H1 (cell line): ENCODE data around the gene DIDO1. TPM values are rescaled to one million over a fixed set of nuclear protein-coding genes. Genes with fewer than 3 reads are reported as not detected.

Source experiments
- CTCF ChIA-PET: fragments of 300-600 bp; sonication (Branson Sonifier 250); formaldehyde crosslinking; loops from one replicate; lab custom pipeline; 2021; ENCODE audit not compliant: partially characterized antibody; lab: Charles Lee
- POLR2A ChIA-PET: fragments of 300-600 bp; sonication (Branson Sonifier 250); formaldehyde crosslinking; loops from one replicate; lab custom pipeline; 2021; ENCODE audit warnings: inconsistent platforms; ENCODE audit not compliant: partially characterized antibody; lab: Charles Lee
- DNase-seq, 2 experiments: peaks; one replicate each; pipeline versions ENCODE4 v3.0.0 to v3.0.0-alpha.2; 2010 to 2022; ENCODE audit warnings: low spot score in 2 of 2, low read depth in 1 of 2, mixed read lengths in 1 of 2
- FAIRE-seq: peaks from 2 replicates; lab custom pipeline; 2011; peaks lifted over from hg19 to GRCh38; lab: Jason Lieb, UNC
- H2AFZ ChIP-seq: 2 replicates; pipeline ENCODE4 v1.8.1; 2012; ENCODE audit warnings: low read length, inconsistent platforms
- H2AK5ac ChIP-seq: 2 replicates; pipeline ENCODE4 v1.6.1; 2013; ENCODE audit warnings: low read depth, low read length
- H2BK120ac ChIP-seq: replicated peaks from 2 replicates; pipeline ENCODE3; 2013; ENCODE audit warnings: low read depth, low read length, inconsistent platforms
- H2BK12ac ChIP-seq: 2 replicates; pipeline ENCODE4 v1.6.1; 2013; ENCODE audit warnings: low read depth, low read length
- H2BK15ac ChIP-seq: 2 replicates; pipeline ENCODE4 v1.6.1; 2013; ENCODE audit warnings: low read length
- H2BK20ac ChIP-seq: 2 replicates; pipeline ENCODE4 v1.6.1; 2013; ENCODE audit warnings: low read length
- H2BK5ac ChIP-seq: 2 replicates; pipeline ENCODE4 v1.6.1; 2013; ENCODE audit warnings: low read depth, low read length
- H3K14ac ChIP-seq: 2 replicates; pipeline ENCODE4 v1.6.1; 2013; ENCODE audit warnings: inconsistent platforms; ENCODE audit not compliant: insufficient read length
- H3K18ac ChIP-seq: 2 replicates; pipeline ENCODE4 v1.6.1; 2013; ENCODE audit warnings: low read length; ENCODE audit errors: extremely low read depth
- H3K23ac ChIP-seq: 2 replicates; pipeline ENCODE4 v1.6.1; 2013; ENCODE audit warnings: inconsistent platforms; ENCODE audit not compliant: insufficient read length
- H3K23me2 ChIP-seq: 2 replicates; pipeline ENCODE4 v1.6.1; 2013; ENCODE audit warnings: low read depth, low read length
- H3K27ac ChIP-seq: 2 replicates; pipeline ENCODE4 v1.6.1; 2011; ENCODE audit warnings: low read depth, low read length, inconsistent platforms
- H3K27me3 ChIP-seq, 4 experiments: replicated peaks in 1 of 4; 1 replicate in 1 of 4; 2 replicates in 3 of 4; pipeline versions ENCODE4 v1.6.1 to v1.8.1; 2011 to 2013; ENCODE audit warnings: low read length in 3 of 4, mild to moderate bottlenecking in 3 of 4, inconsistent platforms in 2 of 4, mixed read lengths in 2 of 4, moderate library complexity in 1 of 4; ENCODE audit not compliant: control insufficient read depth in 3 of 4, insufficient read depth in 3 of 4; ENCODE audit errors: extremely low read depth in 1 of 4
- H3K36me3 ChIP-seq, 4 experiments: 2 replicates each; pipeline versions ENCODE4 v1.6.1 to v1.8.1; 2011 to 2013; ENCODE audit warnings: mild to moderate bottlenecking in 4 of 4, low read length in 3 of 4, moderate library complexity in 2 of 4, control low read depth in 1 of 4, inconsistent platforms in 1 of 4; ENCODE audit not compliant: insufficient read depth in 4 of 4, control insufficient read depth in 2 of 4
- H3K4ac ChIP-seq: replicated peaks from 2 replicates; pipeline ENCODE3; 2013; ENCODE audit warnings: low read length, low read depth, mixed read lengths, inconsistent platforms; ENCODE audit not compliant: insufficient read length
- H3K4me1 ChIP-seq, 4 experiments: replicated peaks in 1 of 4; 1 replicate in 1 of 4; 2 replicates in 3 of 4; pipeline versions ENCODE4 v1.6.1 to v1.8.1; 2011 to 2013; ENCODE audit warnings: low read length in 3 of 4, inconsistent platforms in 2 of 4, mixed read lengths in 1 of 4; ENCODE audit not compliant: insufficient read depth in 4 of 4, control insufficient read depth in 3 of 4
- H3K4me2 ChIP-seq, 2 experiments: 2 replicates each; pipeline versions ENCODE4 v1.6.1 to v1.8.1; 2011 to 2013; ENCODE audit warnings: low read depth in 2 of 2, low read length in 2 of 2, control low read depth in 1 of 2, inconsistent platforms in 1 of 2, mild to moderate bottlenecking in 1 of 2; ENCODE audit not compliant: insufficient read depth in 1 of 2
- H3K4me3 ChIP-seq, 4 experiments: fragments of 200-600, 300-600 bp in 1 of 4; sonication (generic), shearing (Covaris generic), sonication (Bioruptor Twin) in 1 of 4; 2 replicates each; pipeline versions ENCODE4 v1.5.1 to v1.8.1; 2011 to 2016; ENCODE audit warnings: low read length in 4 of 4, low read depth in 3 of 4, control low read depth in 2 of 4, inconsistent platforms in 2 of 4, mild to moderate bottlenecking in 2 of 4, mixed read lengths in 1 of 4, moderate library complexity in 1 of 4; ENCODE audit not compliant: insufficient read depth in 2 of 4; ENCODE audit errors: extremely low read depth in 1 of 4
- H3K56ac ChIP-seq: replicated peaks from 2 replicates; pipeline ENCODE3; 2013; ENCODE audit warnings: low read depth, mild to moderate bottlenecking, mixed read lengths, low read length, inconsistent platforms; ENCODE audit not compliant: insufficient read length
- H3K79me1 ChIP-seq: 2 replicates; pipeline ENCODE4 v1.6.1; 2013; ENCODE audit warnings: low read depth, low read length, control low read depth
- H3K79me2 ChIP-seq, 2 experiments: 2 replicates each; pipeline versions ENCODE4 v1.6.1 to v1.8.1; 2012 to 2013; ENCODE audit warnings: low read length in 2 of 2, mild to moderate bottlenecking in 2 of 2, inconsistent platforms in 1 of 2; ENCODE audit not compliant: insufficient read depth in 2 of 2, control insufficient read depth in 1 of 2
- H3K9ac ChIP-seq, 4 experiments: replicated peaks in 1 of 4; 1 replicate in 1 of 4; 2 replicates in 3 of 4; pipeline versions ENCODE4 v1.6.1 to v1.8.1; 2011 to 2013; ENCODE audit warnings: low read depth in 3 of 4, low read length in 3 of 4, control low read depth in 2 of 4, mild to moderate bottlenecking in 2 of 4, moderate library complexity in 2 of 4, inconsistent platforms in 1 of 4; ENCODE audit errors: extremely low read depth in 1 of 4
- H3K9me3 ChIP-seq, 2 experiments: 2 replicates each; pipeline versions ENCODE4 v1.6.1 to v1.8.1; 2012 to 2013; ENCODE audit warnings: mild to moderate bottlenecking in 2 of 2, moderate library complexity in 2 of 2, control low read depth in 1 of 2, inconsistent platforms in 1 of 2, low read depth in 1 of 2, low read length in 1 of 2, mixed read lengths in 1 of 2; ENCODE audit not compliant: insufficient read depth in 2 of 2
- H4K20me1 ChIP-seq, 2 experiments: replicated peaks in 1 of 2; 2 replicates each; pipeline versions ENCODE3 to v1.8.1; 2011 to 2013; ENCODE audit warnings: inconsistent platforms in 2 of 2, low read length in 2 of 2, mild to moderate bottlenecking in 1 of 2; ENCODE audit not compliant: insufficient read depth in 2 of 2, control insufficient read depth in 1 of 2
- H4K5ac ChIP-seq: 2 replicates; pipeline ENCODE4 v1.6.1; 2013; ENCODE audit warnings: low read length, low read depth, mixed read lengths, inconsistent platforms; ENCODE audit not compliant: insufficient read length
- H4K8ac ChIP-seq: 2 replicates; pipeline ENCODE4 v1.8.0; 2013; ENCODE audit warnings: mild to moderate bottlenecking, moderate library complexity, low read length, inconsistent platforms; ENCODE audit not compliant: insufficient read depth; ENCODE audit errors: extremely low read depth
- H4K91ac ChIP-seq: replicated peaks from 2 replicates; pipeline ENCODE3; 2013; ENCODE audit warnings: low read length, mixed read lengths, inconsistent platforms; ENCODE audit not compliant: insufficient read length
- CHD2 ChIP-seq: IDR thresholded peaks from 2 replicates; pipeline ENCODE4 v1.6.1; 2012; ENCODE audit warnings: low read length, improper control_type of control experiment
- EZH2 ChIP-seq: fragments of 200-600 bp; sonication (generic); IDR thresholded peaks from 2 replicates; pipeline ENCODE4 v1.7.1; 2012; ENCODE audit warnings: low read depth, mild to moderate bottlenecking, moderate library complexity, low read length, inconsistent platforms; ENCODE audit not compliant: severe bottlenecking
- JUN ChIP-seq: IDR thresholded peaks from 2 replicates; pipeline ENCODE4 v1.6.1; 2011; ENCODE audit warnings: low read depth, mild to moderate bottlenecking, improper control_type of control experiment, low read length
- PHF8 ChIP-seq: fragments of 200-600 bp; sonication (generic); conservative IDR thresholded peaks from 2 replicates; pipeline ENCODE4 v1.7.1; 2012; ENCODE audit warnings: low read depth, mild to moderate bottlenecking, inconsistent platforms, low read length, moderate library complexity
- RFX5 ChIP-seq: IDR thresholded peaks from 2 replicates; pipeline ENCODE4 v1.6.1; 2011; ENCODE audit warnings: low read depth, low read length, improper control_type of control experiment, borderline replicate concordance
- RNF2 ChIP-seq: fragments of 200-900, 300-1000 bp; sonication (generic); IDR thresholded peaks from 2 replicates; pipeline ENCODE4 v1.7.1; 2016; ENCODE audit warnings: borderline replicate concordance, low read depth, mild to moderate bottlenecking, antibody characterized with exemption, low read length; ENCODE audit not compliant: poor library complexity, severe bottlenecking; ENCODE audit errors: missing control alignments
- RXRA ChIP-seq: IDR thresholded peaks from 2 replicates; pipeline ENCODE4 v1.6.1; 2011; ENCODE audit warnings: low read depth, mild to moderate bottlenecking, low read length, moderate library complexity; ENCODE audit not compliant: insufficient read depth
- SIX5 ChIP-seq: IDR thresholded peaks from 2 replicates; pipeline ENCODE4 v1.6.1; 2011; ENCODE audit warnings: mild to moderate bottlenecking, low read depth, low read length
- TAF7 ChIP-seq: optimal IDR thresholded peaks from 2 replicates; pipeline ENCODE3; 2011; ENCODE audit warnings: low read depth, mild to moderate bottlenecking, inconsistent platforms, low read length, moderate library complexity, borderline replicate concordance
- TEAD4 ChIP-seq: IDR thresholded peaks from 2 replicates; pipeline ENCODE4 v1.6.1; 2012; ENCODE audit warnings: low read depth, low read length, inconsistent platforms, mixed read lengths
- ZNF274 ChIP-seq: IDR thresholded peaks from 2 replicates; pipeline ENCODE4 v1.7.0; 2012; ENCODE audit warnings: low read length, borderline replicate concordance; ENCODE audit errors: extremely low read depth
- WGBS, 2 experiments: shearing (Covaris generic) in 1 of 2; methylation state at CpG; one replicate each; pipeline versions ENCODE4 v1.1.6 to v1.1.7; 2013 to 2015; ENCODE audit warnings: low lambda C conversion rate in 2 of 2, mixed read lengths in 2 of 2, inconsistent platforms in 1 of 2, low coverage in 1 of 2, missing lambda C conversion rate in 1 of 2; ENCODE audit not compliant: insufficient replicate concordance in 2 of 2, insufficient coverage in 1 of 2, insufficient read length in 1 of 2; ENCODE audit errors: extremely low coverage in 1 of 2, missing lambda C conversion rate in 1 of 2; 5-methylcytosine and 5-hydroxymethylcytosine counted together
- polyA plus RNA-seq, 7 experiments: library from polyadenylated mRNA; depleted of rRNA in 3 of 7; stranded (reverse) in 5 of 7; unstranded in 2 of 7; fragments of >200 nt in 5 of 7; fragments of 200-250 nt in 2 of 7; gene quantifications; 1 replicate in 5 of 7; 2 replicates in 1 of 7; 4 replicates in 1 of 7; pipeline versions ENCODE4 v1.2.1 to v1.2.3, GENCODE V29; 2011 to 2013; ENCODE audit warnings: missing spikeins in 2 of 7, mixed read lengths in 2 of 7
- total RNA-seq: library from RNA; stranded (reverse); fragmentation: NEBNext Ultra II Directional; extraction: Animal tissue kit (Norgen Biotek cat#: 25700); gene quantifications from 2 replicates; pipeline ENCODE4 v1.2.1, GENCODE V29; 2021
- TF ChIP-seq, protein P1 (sequence below): IDR thresholded peaks from 2 replicates; pipeline ENCODE4 v1.6.1; 2012; ENCODE audit warnings: low read length, inconsistent platforms

The DIDO1 gene
- total and polyA plus RNA-seq, 2 of the 8 experiments (the other 6 are each of a cell fraction or from before 2014, with no cell fraction given) = 53.6 to 82.8 TPM

DNA sequence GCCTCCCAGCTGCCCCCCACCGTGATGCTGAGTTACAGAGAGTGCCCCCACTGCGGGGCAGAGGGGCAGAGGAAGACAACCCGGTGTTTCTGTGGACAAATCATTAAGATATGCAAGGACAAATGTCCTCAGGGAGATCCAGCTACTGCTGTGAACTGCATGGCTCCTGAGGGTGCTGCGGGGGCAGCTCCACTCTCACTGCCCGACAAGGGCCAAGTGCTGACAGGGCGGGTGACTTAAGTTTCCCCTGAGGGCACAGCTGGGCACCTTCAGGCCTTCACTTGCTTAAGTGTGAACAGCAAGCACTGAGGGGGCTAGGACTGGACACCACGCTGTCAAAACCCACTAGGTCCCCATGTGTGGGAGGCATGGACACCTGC is 38.5 kb downstream of the DIDO1 start:
- POLR2A ChIA-PET = interaction anchor here (0.7 to 8.5 kb wide), 6 partner anchors 12 to 50 kb away, joined by 3 to 88 read pairs (median 8); partner anchors contain the start of genes GID8 and TCFL5
- no peak overlapping the region for H3K56ac ChIP-seq
- no peak overlapping the region for H2AFZ ChIP-seq
- no peak overlapping the region for H3K14ac ChIP-seq
- no peak overlapping the region for H2BK12ac ChIP-seq
- H3K4ac ChIP-seq = no peak overlapping the region
- no peak overlapping the region for H2BK15ac ChIP-seq
- H2BK20ac ChIP-seq = no peak overlapping the region
- no peak overlapping the region for H3K23ac ChIP-seq
- no peak overlapping the region for H3K4me3 ChIP-seq
- no peak for DNase-seq
- H2BK120ac ChIP-seq = no peak overlapping the region
- H3K4me1 ChIP-seq = peaks cover 0 to 19% (median 9%) of the 10 kb centered on the region in 4 experiments; a peak in 5 of 7 replicates
- no peak overlapping the region for H3K9ac ChIP-seq
- CTCF ChIA-PET = interaction anchor here (0.9 to 6.4 kb wide), 6 partner anchors 11 to 121 kb away, joined by 3 to 56 read pairs (median 4); no protein-coding TSS in a partner anchor
- H3K79me1 ChIP-seq = no peaks in the 10 kb centered on the region
- H4K8ac ChIP-seq = no peak overlapping the region
- FAIRE-seq = no peak
- no peaks in the 10 kb centered on the region for H3K79me2 ChIP-seq
- no peak overlapping the region for H2AK5ac ChIP-seq
- no peak overlapping the region for H4K91ac ChIP-seq
- peak overlapping the region; percentile 18; the same call in 1 of the 2 replicates for H2BK5ac ChIP-seq
- H3K18ac ChIP-seq = no peak overlapping the region
- peaks cover 0 to 3% of the 10 kb centered on the region in 2 experiments; a peak in 1 of 4 replicates for H3K9me3 ChIP-seq
- no peaks in the 10 kb centered on the region for H3K27me3 ChIP-seq
- no peaks in the 10 kb centered on the region for H3K23me2 ChIP-seq
- no peak overlapping the region for H4K5ac ChIP-seq
- H3K36me3 ChIP-seq = peaks cover 41 to 60% (median 49%) of the 10 kb centered on the region in 4 experiments
- H3K27ac ChIP-seq = no peak overlapping the region
- WGBS, 2 experiments = 89% methylated on average over 7 of the region's 7 CpGs; no CpG with 5 or more reads in 1 of the 2 experiments
- H4K20me1 ChIP-seq = peaks cover 6 to 12% of the 10 kb centered on the region in 2 experiments
- no peak overlapping the region for H3K4me2 ChIP-seq
- TF ChIP-seq RFX5 (no peak), PHF8 (no peak), RXRA (no peak), EZH2 (no peak), CHD2 (no peak), TEAD4 (no peak), JUN (no peak), ZNF274 (no peak), SIX5 (no peak), RNF2 (no peak), TAF7 (no peak)
- TF ChIP-seq, protein P1, sequence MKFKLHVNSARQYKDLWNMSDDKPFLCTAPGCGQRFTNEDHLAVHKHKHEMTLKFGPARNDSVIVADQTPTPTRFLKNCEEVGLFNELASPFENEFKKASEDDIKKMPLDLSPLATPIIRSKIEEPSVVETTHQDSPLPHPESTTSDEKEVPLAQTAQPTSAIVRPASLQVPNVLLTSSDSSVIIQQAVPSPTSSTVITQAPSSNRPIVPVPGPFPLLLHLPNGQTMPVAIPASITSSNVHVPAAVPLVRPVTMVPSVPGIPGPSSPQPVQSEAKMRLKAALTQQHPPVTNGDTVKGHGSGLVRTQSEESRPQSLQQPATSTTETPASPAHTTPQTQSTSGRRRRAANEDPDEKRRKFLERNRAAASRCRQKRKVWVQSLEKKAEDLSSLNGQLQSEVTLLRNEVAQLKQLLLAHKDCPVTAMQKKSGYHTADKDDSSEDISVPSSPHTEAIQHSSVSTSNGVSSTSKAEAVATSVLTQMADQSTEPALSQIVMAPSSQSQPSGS = no peak
